ENCODE measurements around the gene CADM1. TPM values are rescaled to one million over a fixed set of nuclear protein-coding genes. Genes with fewer than 3 reads are reported as not detected.

CADM1 gene
- total and polyA plus RNA-seq, 2 experiments from 2014 or later: 48.4 to 54.3 TPM

- Histone ChIP-seq H3K4me2 (no peak overlapping the region), H3K27me3 (no peaks in the 10 kb centered on the region), H2AFZ (no peak overlapping the region), H4K20me1 (ENCODE audit: insufficient read depth, poor library complexity, severe bottlenecking) (no peaks in the 10 kb centered on the region), H3K36me3 (replicated peaks; ENCODE audit: insufficient read depth, low read depth) (no peaks in the 10 kb centered on the region), H3K79me2 (no peaks in the 10 kb centered on the region), H3K9me3 (ENCODE audit: low read depth) (no peaks in the 10 kb centered on the region), H3K4me3 (no peak overlapping the region), H3K27ac (no peak overlapping the region), H3K4me1 (ENCODE audit: insufficient read depth) (no peaks in the 10 kb centered on the region), H3K9me2 (replicated peaks; ENCODE audit: insufficient read depth) (no peaks in the 10 kb centered on the region)
- 73% methylated on average over 1 of the region's 1 CpG for WGBS (ENCODE audit: low lambda C conversion rate, missing lambda C conversion rate)
- no peak for TF ChIP-seq CTCF (IDR thresholded peaks at IDR 0.05; ENCODE audit: poor library complexity)
- TF ChIP-seq EZH2phosphoT487 (IDR thresholded peaks at IDR 0.05; ENCODE audit: low read depth, severe bottlenecking, unreplicated experiment): no peak
- no peak for TF ChIP-seq EZH2 (IDR thresholded peaks at IDR 0.05; ENCODE audit: borderline replicate concordance)
- DNase-seq (ENCODE audit: low spot score): no peak
Measured at GRCh38 chr11:115390441-115390840, 113.8 kb downstream of the CADM1 start.

GRCh38 chr11:115389790-115390189, 114.4 kb downstream of the CADM1 start:
- H2AFZ ChIP-seq: no peak overlapping the region
- H3K9me3 ChIP-seq (ENCODE audit: low read depth): no peaks in the 10 kb centered on the region
- H3K36me3 ChIP-seq (replicated peaks; ENCODE audit: insufficient read depth, low read depth): no peaks in the 10 kb centered on the region
- no peaks in the 10 kb centered on the region for H3K79me2 ChIP-seq
- no peak overlapping the region for H3K27ac ChIP-seq
- 93% methylated on average over 3 of the region's 3 CpGs for WGBS (ENCODE audit: low lambda C conversion rate, missing lambda C conversion rate)
- H4K20me1 ChIP-seq (ENCODE audit: insufficient read depth, poor library complexity, severe bottlenecking): no peaks in the 10 kb centered on the region
- TF ChIP-seq EZH2 (IDR thresholded peaks at IDR 0.05; ENCODE audit: borderline replicate concordance): no peak
- no peak for TF ChIP-seq EZH2phosphoT487 (IDR thresholded peaks at IDR 0.05; ENCODE audit: low read depth, severe bottlenecking, unreplicated experiment)
- TF ChIP-seq CTCF (IDR thresholded peaks at IDR 0.05; ENCODE audit: poor library complexity): no peak
- H3K9me2 ChIP-seq (replicated peaks; ENCODE audit: insufficient read depth): no peaks in the 10 kb centered on the region
- H3K4me2 ChIP-seq: no peak overlapping the region
- H3K27me3 ChIP-seq: no peaks in the 10 kb centered on the region
- no peak overlapping the region for H3K4me3 ChIP-seq
- no peak for DNase-seq (ENCODE audit: low spot score)
- no peaks in the 10 kb centered on the region for H3K4me1 ChIP-seq (ENCODE audit: insufficient read depth)

- H3K27ac ChIP-seq: no peak overlapping the region
Measured at GRCh38 chr11:115385226-115385625, 119.0 kb downstream of the CADM1 start.

More at GRCh38 chr11:115385226-115385625, 119.0 kb downstream of the CADM1 start:
- H2AFZ ChIP-seq: no peak overlapping the region
- no peak overlapping the region for H3K4me2 ChIP-seq
- H3K36me3 ChIP-seq (replicated peaks; ENCODE audit: insufficient read depth, low read depth): no peaks in the 10 kb centered on the region
- no peaks in the 10 kb centered on the region for H3K27me3 ChIP-seq
- H3K9me3 ChIP-seq (ENCODE audit: low read depth): no peaks in the 10 kb centered on the region
- H3K4me3 ChIP-seq: no peak overlapping the region
- H4K20me1 ChIP-seq (ENCODE audit: insufficient read depth, poor library complexity, severe bottlenecking): no peaks in the 10 kb centered on the region
- H3K4me1 ChIP-seq (ENCODE audit: insufficient read depth): no peaks in the 10 kb centered on the region
- H3K79me2 ChIP-seq: no peaks in the 10 kb centered on the region
- H3K9me2 ChIP-seq (replicated peaks; ENCODE audit: insufficient read depth): no peaks in the 10 kb centered on the region
- no peak for TF ChIP-seq CTCF (IDR thresholded peaks at IDR 0.05; ENCODE audit: poor library complexity)
- no peak for TF ChIP-seq EZH2phosphoT487 (IDR thresholded peaks at IDR 0.05; ENCODE audit: low read depth, severe bottlenecking, unreplicated experiment)
- TF ChIP-seq EZH2 (IDR thresholded peaks at IDR 0.05; ENCODE audit: borderline replicate concordance): no peak
- no peak for DNase-seq (ENCODE audit: low spot score)
